Measurements from ENCODE around the gene PRKCE. TPM values are rescaled to one million over a fixed set of nuclear protein-coding genes. Genes with fewer than 3 reads are reported as not detected.

The PRKCE gene
- total RNA-seq, 1 experiment from 2014 or later, result 1.3 TPM

- H3K23ac ChIP-seq (ENCODE audit: insufficient read length, low read depth, low read length), result no peak overlapping the region
- no peaks in the 10 kb centered on the region for H3K23me2 ChIP-seq (ENCODE audit: insufficient read length, low read depth, low read length, poor library complexity, severe bottlenecking)
- no peak overlapping the region for H3T11ph ChIP-seq (ENCODE audit: low read length)
- H3K79me2 ChIP-seq (ENCODE audit: insufficient read depth, low read length), result no peaks in the 10 kb centered on the region
- H3K4ac ChIP-seq (ENCODE audit: low read depth, low read length), result no peak overlapping the region
- Mint-ChIP-seq H3K9me3 (peaks cover 0 to 2% of the 10 kb centered on the region in 2 experiments; a peak in 3 of 5 replicates), H3K4me3 (no peak overlapping the region), H3K4me1 (peaks cover 11 to 13% of the 10 kb centered on the region in 2 experiments), H3K27ac (no peak overlapping the region), H3K36me3 (ENCODE audit: insufficient read depth in 1 of 3, low read depth in 3 of 3) (no peaks in the 10 kb centered on the region), H3K27me3 (ENCODE audit: low read depth) (no peaks in the 10 kb centered on the region; the same call in 1 of the 2 replicates)
- H3K27ac ChIP-seq (ENCODE audit: insufficient read length, low read depth, low read length), result no peak overlapping the region
- H2AK5ac ChIP-seq (ENCODE audit: insufficient read length, low read length), result no peak overlapping the region
- no peaks in the 10 kb centered on the region for H3K27me3 ChIP-seq (ENCODE audit: insufficient read depth, low read length)
- H3K9ac ChIP-seq (ENCODE audit: extremely low read depth, insufficient read length, low read length), result no peak overlapping the region
- no peak overlapping the region for H2BK20ac ChIP-seq (ENCODE audit: low read depth, low read length, poor library complexity, severe bottlenecking)
- no peak for DNase-seq
- H3K79me1 ChIP-seq (ENCODE audit: insufficient read depth, low read depth, low read length, poor library complexity, severe bottlenecking), result no peaks in the 10 kb centered on the region
- no peak overlapping the region for H3K4me2 ChIP-seq (ENCODE audit: insufficient read depth, insufficient read length, low read length)
- no peak for TF ChIP-seq CTCF (conservative IDR thresholded peaks at IDR 0.05)
- H3K56ac ChIP-seq (ENCODE audit: insufficient read length, low read depth, low read length), result no peak overlapping the region
- no peak overlapping the region for H2BK5ac ChIP-seq (ENCODE audit: insufficient read length, low read length)
- no peak overlapping the region for H4K91ac ChIP-seq (ENCODE audit: insufficient read length, low read depth, low read length)
- H3K18ac ChIP-seq (ENCODE audit: insufficient read length, low read depth, low read length), result no peak overlapping the region
- no peak overlapping the region for H2BK12ac ChIP-seq (ENCODE audit: insufficient read length, low read depth, low read length)
- H2BK15ac ChIP-seq (ENCODE audit: low read depth, low read length), result no peak overlapping the region
- H3K4me1 ChIP-seq (ENCODE audit: insufficient read depth, low read length), result peaks cover 6% of the 10 kb centered on the region; the same call in 1 of the 2 replicates
- H2AFZ ChIP-seq (ENCODE audit: low read length), result no peak overlapping the region
- no peak overlapping the region for H4K8ac ChIP-seq (replicated peaks; ENCODE audit: insufficient read length, low read depth, low read length)
- no peaks in the 10 kb centered on the region for H3K9me3 ChIP-seq (ENCODE audit: control insufficient read depth, low read depth, low read length)
- no peak overlapping the region for H2BK120ac ChIP-seq (ENCODE audit: low read depth, low read length, poor library complexity, severe bottlenecking)
- H4K5ac ChIP-seq (ENCODE audit: insufficient read length, low read depth, low read length), result no peak overlapping the region
- H4K20me1 ChIP-seq (ENCODE audit: control insufficient read depth, insufficient read depth, insufficient read length), result no peaks in the 10 kb centered on the region
- H3K14ac ChIP-seq (ENCODE audit: insufficient read depth, low read length), result no peak overlapping the region
Measured at GRCh38 chr2:45713591-45713990, 62.1 kb downstream of the PRKCE start.
